Femur (tissue), 1 donor: ENCODE data around the gene PMEPA1.

ENCODE experiments used
- DNase-seq: peaks from one replicate; pipeline ENCODE4 v3.0.0-alpha.2; 2017

The PMEPA1 gene

DNA sequence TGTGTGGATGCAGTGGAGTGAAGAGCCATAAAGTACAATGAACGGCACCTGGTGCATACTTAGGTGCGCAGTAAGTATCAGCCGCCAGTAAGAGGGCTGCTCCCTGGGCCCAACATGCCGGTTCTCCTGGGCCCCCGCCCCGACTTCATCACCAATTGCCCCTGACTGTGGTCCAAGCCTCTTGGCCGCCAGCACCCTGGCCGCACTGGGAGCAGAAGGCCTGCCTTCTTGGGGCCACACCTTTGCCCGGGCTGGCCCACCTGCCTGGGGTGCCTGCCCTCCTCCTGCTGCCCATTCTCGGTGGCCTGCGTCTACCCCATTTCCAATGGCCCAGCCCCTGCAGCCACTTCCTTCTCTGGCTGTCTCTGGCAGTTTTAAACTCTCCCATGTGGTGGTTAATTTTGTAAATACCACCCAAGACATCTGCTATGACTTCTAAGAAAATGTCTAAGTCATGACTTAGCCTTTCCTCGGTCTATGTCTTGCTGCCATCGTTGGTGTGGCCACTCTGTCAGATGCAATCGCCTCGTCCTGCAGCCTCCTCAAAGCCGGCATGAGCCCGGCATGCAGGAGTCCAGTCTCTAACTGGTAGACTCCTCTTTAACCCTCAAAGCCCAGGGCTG, 36.8 kb downstream of the PMEPA1 start:
- no peak for DNase-seq

GRCh38 chr20:57672164-57672563, 37.7 kb downstream of the PMEPA1 start:
- peak; percentile 74 for DNase-seq

DNA sequence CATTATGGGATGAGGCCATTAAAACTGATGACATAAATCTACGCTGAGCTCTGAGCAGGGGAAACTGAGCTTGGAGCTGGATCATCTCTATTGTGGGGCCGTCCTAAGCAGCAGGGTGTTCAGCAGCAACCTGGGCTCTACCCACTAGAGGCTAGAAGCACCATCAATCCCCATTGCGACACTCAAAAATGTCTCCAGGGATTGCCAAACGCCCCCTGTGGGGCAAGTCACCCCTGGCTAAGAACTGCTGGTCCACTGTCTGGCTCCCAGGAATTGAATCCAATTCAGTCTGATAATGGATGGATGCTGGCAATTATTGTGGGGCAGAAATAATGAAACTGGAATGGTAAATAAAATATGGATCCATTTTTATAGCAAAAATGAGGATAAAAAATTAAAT, 38.2 kb downstream of the PMEPA1 start:
- DNase-seq, result no peak

DNA sequence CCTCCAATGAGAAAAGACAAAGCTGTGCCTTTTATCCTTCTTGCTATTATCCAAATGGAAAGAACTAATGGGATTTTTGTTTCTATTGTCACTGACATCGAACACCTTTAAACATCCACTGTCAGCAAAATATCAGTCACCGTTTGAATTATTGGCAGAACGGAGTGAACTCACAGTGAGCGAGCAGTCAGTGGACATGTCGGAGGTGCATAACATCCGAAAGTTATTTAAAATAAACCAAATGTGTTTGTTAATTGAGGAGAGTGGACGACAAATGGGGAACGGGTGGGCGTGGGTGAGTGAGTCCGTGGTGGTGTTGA, 38.8 kb downstream of the PMEPA1 start:
- DNase-seq, result no peak

GRCh38 chr20:57670288-57671071, 39.3 kb downstream of the PMEPA1 start:
- DNase-seq, result no peak

- DNase-seq, result no peak
Observed at GRCh38 chr20:57669632-57670031, 40.2 kb downstream of the PMEPA1 start.

GRCh38 chr20:57667924-57668782, 41.7 kb downstream of the PMEPA1 start:
- DNase-seq, result no peak

GRCh38 chr20:57667388-57667787, 42.4 kb downstream of the PMEPA1 start:
- DNase-seq, result no peak

- DNase-seq, result no peak
Observed at GRCh38 chr20:57666834-57667157, 43.0 kb downstream of the PMEPA1 start.

DNA sequence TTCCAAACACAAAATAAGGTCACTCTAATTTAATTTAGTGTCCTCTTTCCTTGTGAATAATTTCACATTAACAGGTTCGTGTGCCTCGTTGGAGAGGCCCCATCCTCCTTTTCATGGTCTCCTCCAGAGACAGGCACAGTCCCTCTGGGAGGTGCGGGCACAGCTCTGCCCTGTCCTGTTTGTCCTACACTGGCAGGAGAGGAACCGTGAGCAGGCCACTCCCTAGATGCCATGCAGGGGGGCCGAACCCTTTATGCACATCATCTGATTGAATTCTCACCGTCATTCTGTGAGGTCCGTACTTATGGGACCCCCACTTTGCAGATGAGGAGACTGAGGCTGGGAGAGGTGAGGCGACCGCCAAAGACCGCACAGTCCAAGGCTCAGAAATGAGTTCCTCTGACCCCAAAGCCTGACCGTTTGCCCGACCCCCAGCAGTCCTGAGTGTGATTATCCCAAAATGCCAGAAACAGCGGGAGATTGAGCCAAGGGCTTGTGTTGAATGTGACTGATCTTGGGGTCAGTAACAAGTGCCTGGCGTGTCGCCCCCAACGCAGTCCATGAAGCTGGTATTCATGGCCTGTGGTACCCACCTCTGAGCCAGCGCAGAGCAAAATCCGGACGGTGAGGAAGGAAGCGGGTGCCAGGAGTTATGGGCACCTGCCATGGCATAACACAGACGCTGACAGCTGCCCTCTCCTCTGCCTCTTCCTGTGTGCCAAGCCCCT, 43.5 kb downstream of the PMEPA1 start:
- no peak for DNase-seq

GRCh38 chr20:57665589-57665971, 44.2 kb downstream of the PMEPA1 start:
- no peak for DNase-seq

GRCh38 chr20:57664924-57665588, 44.8 kb downstream of the PMEPA1 start:
- DNase-seq, result peak; percentile 14

DNA sequence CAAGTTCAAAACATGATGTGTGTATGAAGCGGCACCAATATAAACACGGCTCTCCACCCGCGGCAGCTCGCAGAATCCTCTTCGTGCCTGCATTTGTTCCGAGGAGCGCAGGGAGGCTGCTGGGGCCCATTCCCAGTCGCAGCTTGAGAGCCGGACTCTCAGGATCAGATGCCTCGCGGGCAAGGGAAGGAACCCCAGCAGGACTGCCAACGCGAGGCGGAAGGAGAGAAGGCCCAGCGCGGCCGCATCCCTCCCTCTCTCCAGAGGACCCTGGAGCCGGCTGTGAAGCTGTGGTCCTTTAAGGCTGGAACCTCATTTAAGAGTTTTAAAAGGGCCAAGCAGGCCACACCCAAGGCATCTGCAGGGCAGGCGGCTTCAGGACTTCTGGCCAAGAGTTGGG, 45.3 kb downstream of the PMEPA1 start:
- peak; percentile 11 for DNase-seq

- peak; percentile 12 for DNase-seq
Observed at GRCh38 chr20:57663681-57664451, 45.9 kb downstream of the PMEPA1 start.

DNA sequence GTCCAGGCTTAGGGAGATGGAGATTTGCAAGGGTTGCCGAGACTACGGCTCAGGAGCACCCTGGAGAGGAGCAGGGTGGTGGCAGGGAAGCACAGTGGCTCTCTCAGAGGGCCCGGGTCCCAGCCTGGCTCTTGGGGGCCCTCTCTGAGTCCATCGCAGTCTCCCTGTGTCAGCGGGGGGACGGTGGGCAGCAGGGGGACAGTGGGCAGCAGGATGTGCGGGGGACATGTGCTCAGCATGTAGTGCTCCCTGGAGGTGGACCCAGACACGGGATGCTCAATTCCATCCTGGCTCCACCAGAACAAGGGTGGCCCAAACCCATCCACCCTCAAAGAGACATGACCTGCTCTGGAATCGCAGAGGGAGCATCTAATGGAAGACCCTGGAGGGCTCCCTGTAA, 46.6 kb downstream of the PMEPA1 start:
- DNase-seq, result peak; percentile 16

GRCh38 chr20:57662456-57663240, 47.2 kb downstream of the PMEPA1 start:
- DNase-seq, result peak; percentile 28

DNA sequence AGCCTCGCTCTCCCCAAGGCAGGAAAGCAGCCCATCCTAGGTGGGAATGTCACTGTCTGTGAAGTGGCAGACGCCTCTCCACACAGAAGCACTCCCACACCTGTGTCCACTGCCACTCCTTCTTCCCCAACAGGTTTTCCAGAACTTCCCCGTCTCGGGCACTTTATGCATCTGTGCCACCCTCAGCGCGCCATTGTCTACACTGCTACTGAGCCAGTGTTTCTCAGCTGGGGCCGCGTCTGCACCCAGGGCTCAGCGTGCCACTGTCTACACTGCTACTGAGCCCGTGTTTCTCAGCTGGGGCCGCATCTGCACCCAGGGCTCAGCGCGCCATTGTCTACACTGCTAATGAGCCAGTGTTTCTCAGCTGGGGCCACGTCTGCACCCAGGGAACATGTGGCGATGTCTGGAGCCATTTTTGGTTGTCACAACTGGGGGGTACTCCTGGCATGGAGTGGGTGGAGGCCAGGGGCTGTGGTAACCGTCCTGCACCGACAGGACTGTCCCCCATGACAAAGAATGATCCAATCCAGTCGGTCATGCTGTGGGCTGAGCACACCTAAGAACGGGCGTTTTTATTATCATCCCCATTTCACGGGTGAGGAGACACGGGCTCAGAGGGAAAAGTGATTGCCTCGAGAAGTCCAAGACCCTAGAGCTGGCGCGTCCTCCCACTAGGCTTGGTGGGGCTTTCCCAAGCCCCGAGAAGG, 47.9 kb downstream of the PMEPA1 start:
- DNase-seq, result no peak

DNA sequence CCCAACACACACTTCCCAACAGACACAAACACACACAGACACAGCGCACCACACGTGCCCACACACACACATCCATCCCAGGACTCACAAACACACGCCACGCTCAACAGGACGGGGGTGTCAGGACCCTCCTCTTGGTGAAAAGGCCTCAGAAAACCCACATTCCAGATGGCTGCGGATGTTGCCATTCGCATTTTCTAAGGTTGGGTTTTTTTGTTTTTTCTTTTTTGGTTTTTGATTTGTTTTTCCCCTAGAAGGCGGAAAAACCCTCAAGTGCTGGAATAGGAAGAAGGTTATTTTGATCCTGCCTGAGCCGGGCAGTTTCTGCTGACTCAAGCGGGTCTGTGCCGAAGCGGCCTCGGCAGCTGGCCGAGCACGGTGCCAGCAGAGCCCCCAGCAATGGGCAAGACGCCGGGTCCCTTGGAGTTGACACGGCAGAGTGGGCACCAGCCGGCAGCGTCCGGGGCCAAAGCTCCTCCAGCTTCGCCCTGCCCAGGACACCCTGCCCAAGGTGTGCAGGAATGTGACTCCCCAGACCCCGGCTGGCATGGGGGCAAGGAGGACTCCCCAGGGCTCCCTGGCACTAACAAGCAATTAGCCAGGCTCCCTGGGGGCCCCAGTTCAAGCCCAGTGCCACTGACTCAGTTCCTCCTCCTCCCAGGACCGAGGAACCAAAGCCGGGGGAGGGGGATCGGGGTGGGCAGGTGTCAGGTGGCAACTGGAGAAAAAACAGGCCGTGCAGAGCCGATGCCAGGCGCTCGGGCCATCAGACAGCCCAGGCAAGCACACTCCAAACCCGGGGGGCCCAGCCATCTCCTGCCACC, 48.7 kb downstream of the PMEPA1 start:
- peak; percentile 61 for DNase-seq

DNA sequence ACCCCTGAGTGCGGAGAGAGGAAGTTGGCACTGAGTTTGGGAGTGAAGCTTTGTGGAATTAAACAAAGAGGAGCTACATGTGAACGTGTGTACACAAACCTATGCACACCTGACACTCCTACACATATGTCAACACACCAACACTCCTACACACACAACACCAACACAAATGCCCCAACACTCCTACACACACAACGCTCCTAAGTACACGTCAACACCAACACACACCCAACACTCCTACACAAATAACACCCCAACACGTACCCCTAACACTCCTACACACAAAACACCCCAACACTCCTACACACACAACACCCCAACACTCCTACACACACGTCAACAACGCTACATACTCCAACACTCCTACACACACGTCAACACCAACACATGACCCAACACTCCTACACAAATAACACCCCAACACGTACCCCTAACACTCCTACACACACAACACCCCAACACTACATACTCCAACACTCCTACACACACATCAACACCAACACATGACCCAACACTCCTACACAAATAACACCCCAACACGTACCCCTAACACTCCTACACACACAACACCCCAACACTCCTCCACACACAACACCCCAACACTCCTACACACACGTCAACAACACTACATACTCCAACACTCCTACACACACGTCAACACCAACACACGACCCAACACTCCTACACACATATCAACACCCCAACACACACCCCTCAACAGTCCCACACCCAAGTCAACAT, 49.5 kb downstream of the PMEPA1 start:
- DNase-seq, result peak; percentile 0
